Osteocyte (in vitro differentiated cells): Measurements from ENCODE around the gene IFT20. TPM values are rescaled to one million over a fixed set of nuclear protein-coding genes. Genes with fewer than 3 reads are reported as not detected.

Experiments
- DNase-seq: peaks from one replicate; pipeline ENCODE4 v3.0.0; 2021; ENCODE audit warnings: mixed read lengths; ENCODE audit not compliant: unreplicated experiment; ENCODE audit errors: extremely low spot score
- H3K27ac Mint-ChIP-seq: one replicate; pipeline ENCODE4 v1.8.0; 2021; ENCODE audit warnings: mild to moderate bottlenecking, mixed read lengths; ENCODE audit not compliant: unreplicated experiment
- H3K27me3 Mint-ChIP-seq: one replicate; pipeline ENCODE4 v1.8.0; 2021; ENCODE audit warnings: mixed read lengths; ENCODE audit not compliant: unreplicated experiment
- H3K36me3 Mint-ChIP-seq: one replicate; pipeline ENCODE4 v1.8.0; 2021; ENCODE audit warnings: mixed read lengths; ENCODE audit not compliant: unreplicated experiment
- H3K4me1 Mint-ChIP-seq: one replicate; pipeline ENCODE4 v1.8.0; 2021; ENCODE audit warnings: mixed read lengths; ENCODE audit not compliant: unreplicated experiment
- H3K4me3 Mint-ChIP-seq: one replicate; pipeline ENCODE4 v1.8.0; 2021; ENCODE audit warnings: mild to moderate bottlenecking, moderate library complexity, mixed read lengths; ENCODE audit not compliant: unreplicated experiment
- H3K9me3 Mint-ChIP-seq: one replicate; pipeline ENCODE4 v1.8.0; 2021; ENCODE audit warnings: mixed read lengths; ENCODE audit not compliant: unreplicated experiment
- total RNA-seq: library from RNA; stranded (reverse); gene quantifications from 2 replicates; pipeline ENCODE4 v1.2.1, GENCODE V29; 2021
- TF ChIP-seq, protein P1 (sequence below): fragments of 200-600 bp; sonication (generic); IDR thresholded peaks from 2 replicates; pipeline ENCODE4 v1.5.0; 2021; ENCODE audit warnings: antibody characterized with exemption, mild to moderate bottlenecking, moderate library complexity

The IFT20 gene
- total RNA-seq, 1 donor from 2014 or later: 61.9 TPM

- TF ChIP-seq, protein P1, sequence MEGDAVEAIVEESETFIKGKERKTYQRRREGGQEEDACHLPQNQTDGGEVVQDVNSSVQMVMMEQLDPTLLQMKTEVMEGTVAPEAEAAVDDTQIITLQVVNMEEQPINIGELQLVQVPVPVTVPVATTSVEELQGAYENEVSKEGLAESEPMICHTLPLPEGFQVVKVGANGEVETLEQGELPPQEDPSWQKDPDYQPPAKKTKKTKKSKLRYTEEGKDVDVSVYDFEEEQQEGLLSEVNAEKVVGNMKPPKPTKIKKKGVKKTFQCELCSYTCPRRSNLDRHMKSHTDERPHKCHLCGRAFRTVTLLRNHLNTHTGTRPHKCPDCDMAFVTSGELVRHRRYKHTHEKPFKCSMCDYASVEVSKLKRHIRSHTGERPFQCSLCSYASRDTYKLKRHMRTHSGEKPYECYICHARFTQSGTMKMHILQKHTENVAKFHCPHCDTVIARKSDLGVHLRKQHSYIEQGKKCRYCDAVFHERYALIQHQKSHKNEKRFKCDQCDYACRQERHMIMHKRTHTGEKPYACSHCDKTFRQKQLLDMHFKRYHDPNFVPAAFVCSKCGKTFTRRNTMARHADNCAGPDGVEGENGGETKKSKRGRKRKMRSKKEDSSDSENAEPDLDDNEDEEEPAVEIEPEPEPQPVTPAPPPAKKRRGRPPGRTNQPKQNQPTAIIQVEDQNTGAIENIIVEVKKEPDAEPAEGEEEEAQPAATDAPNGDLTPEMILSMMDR: no peak
- Mint-ChIP-seq H3K4me1 (peaks cover 21% of the 10 kb centered on the region), H3K27me3 (no peaks in the 10 kb centered on the region), H3K4me3 (no peak overlapping the region), H3K9me3 (no peaks in the 10 kb centered on the region), H3K36me3 (peaks cover 36% of the 10 kb centered on the region), H3K27ac (no peak overlapping the region)
- no peak for DNase-seq
Measured at GRCh38 chr17:28344435-28344901, 9.2 kb upstream of the IFT20 start.

GRCh38 chr17:28344011-28344410 is 8.7 kb upstream of the IFT20 start:
- H3K4me3 Mint-ChIP-seq: no peak overlapping the region
- H3K36me3 Mint-ChIP-seq: peaks cover 39% of the 10 kb centered on the region
- H3K4me1 Mint-ChIP-seq: peaks cover 21% of the 10 kb centered on the region
- H3K9me3 Mint-ChIP-seq: no peaks in the 10 kb centered on the region
- TF ChIP-seq, protein P1: no peak
- H3K27me3 Mint-ChIP-seq: no peaks in the 10 kb centered on the region
- DNase-seq: no peak
- H3K27ac Mint-ChIP-seq: no peak overlapping the region

GRCh38 chr17:28343491-28343932 is 8.2 kb upstream of the IFT20 start:
- H3K4me1 Mint-ChIP-seq: peaks cover 24% of the 10 kb centered on the region
- DNase-seq: no peak
- no peak overlapping the region for H3K27ac Mint-ChIP-seq
- no peak overlapping the region for H3K4me3 Mint-ChIP-seq
- H3K36me3 Mint-ChIP-seq: peaks cover 36% of the 10 kb centered on the region
- H3K9me3 Mint-ChIP-seq: no peaks in the 10 kb centered on the region
- TF ChIP-seq, protein P1: no peak
- H3K27me3 Mint-ChIP-seq: no peaks in the 10 kb centered on the region

DNA sequence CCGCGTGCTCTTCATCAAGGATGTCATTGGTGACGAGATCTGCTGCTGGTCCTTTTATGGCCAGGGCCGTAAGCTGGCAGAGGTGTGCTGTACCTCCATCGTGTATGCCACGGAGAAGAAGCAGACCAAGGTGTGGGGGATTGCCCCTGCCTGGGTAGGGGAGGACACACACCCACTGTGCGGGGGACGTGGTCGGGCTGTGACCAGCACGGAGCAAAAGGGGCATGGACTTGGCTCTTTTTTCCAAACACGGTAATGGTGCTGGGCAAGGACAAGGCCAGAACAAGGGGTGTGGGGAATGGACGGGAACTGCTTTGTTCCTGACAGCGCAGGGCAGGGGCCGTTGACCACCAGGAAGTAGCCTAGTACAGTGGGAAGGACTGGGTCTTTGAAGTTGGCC is 7.0 kb upstream of the IFT20 start:
- TF ChIP-seq, protein P1: no peak
- H3K9me3 Mint-ChIP-seq: no peaks in the 10 kb centered on the region
- no peaks in the 10 kb centered on the region for H3K27me3 Mint-ChIP-seq
- peaks cover 29% of the 10 kb centered on the region for H3K4me1 Mint-ChIP-seq
- H3K27ac Mint-ChIP-seq: no peak overlapping the region
- no peak overlapping the region for H3K4me3 Mint-ChIP-seq
- H3K36me3 Mint-ChIP-seq: peaks cover 30% of the 10 kb centered on the region
- no peak for DNase-seq

- TF ChIP-seq, protein P1: no peak
- Mint-ChIP-seq H3K4me3 (no peak overlapping the region), H3K36me3 (peaks cover 24% of the 10 kb centered on the region), H3K4me1 (peaks cover 29% of the 10 kb centered on the region), H3K27me3 (no peaks in the 10 kb centered on the region), H3K27ac (no peak overlapping the region), H3K9me3 (no peaks in the 10 kb centered on the region)
- DNase-seq: no peak
Measured at GRCh38 chr17:28341516-28341915, 6.2 kb upstream of the IFT20 start.
